Measurements from ENCODE around the gene CYB5R4.
"Not testable (repeated sequence)": the region's sequence is repeated elsewhere in the genome, so short reads cannot be mapped to it uniquely, and the experiment has no call there.

Gene CYB5R4

DNA sequence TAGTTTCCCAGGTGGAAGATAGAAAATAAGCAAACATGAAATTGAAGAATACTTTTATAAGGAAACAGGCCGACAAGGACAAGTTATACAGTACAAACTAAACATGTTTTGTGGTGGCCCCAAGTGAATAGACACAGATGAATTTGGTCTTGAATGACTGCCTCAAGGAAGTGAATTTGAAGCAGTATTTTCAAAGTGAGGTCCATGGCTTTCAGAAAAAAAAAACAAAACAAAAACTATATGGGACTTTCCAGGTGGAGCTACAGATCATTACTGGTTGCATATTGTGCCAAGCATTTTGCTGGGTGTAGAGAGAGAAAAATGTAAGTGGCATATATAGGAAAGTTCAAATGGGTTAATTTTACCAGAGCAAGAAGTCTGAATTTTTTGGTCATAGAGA, 68.8 kb downstream of the CYB5R4 start:
- TF ChIP-seq, protein P1, sequence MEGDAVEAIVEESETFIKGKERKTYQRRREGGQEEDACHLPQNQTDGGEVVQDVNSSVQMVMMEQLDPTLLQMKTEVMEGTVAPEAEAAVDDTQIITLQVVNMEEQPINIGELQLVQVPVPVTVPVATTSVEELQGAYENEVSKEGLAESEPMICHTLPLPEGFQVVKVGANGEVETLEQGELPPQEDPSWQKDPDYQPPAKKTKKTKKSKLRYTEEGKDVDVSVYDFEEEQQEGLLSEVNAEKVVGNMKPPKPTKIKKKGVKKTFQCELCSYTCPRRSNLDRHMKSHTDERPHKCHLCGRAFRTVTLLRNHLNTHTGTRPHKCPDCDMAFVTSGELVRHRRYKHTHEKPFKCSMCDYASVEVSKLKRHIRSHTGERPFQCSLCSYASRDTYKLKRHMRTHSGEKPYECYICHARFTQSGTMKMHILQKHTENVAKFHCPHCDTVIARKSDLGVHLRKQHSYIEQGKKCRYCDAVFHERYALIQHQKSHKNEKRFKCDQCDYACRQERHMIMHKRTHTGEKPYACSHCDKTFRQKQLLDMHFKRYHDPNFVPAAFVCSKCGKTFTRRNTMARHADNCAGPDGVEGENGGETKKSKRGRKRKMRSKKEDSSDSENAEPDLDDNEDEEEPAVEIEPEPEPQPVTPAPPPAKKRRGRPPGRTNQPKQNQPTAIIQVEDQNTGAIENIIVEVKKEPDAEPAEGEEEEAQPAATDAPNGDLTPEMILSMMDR (IDR thresholded peaks at IDR 0.05), result no peak
- H3K27ac ChIP-seq, result no peak overlapping the region
- DNase-seq (ENCODE audit: low spot score), result no peak

DNA sequence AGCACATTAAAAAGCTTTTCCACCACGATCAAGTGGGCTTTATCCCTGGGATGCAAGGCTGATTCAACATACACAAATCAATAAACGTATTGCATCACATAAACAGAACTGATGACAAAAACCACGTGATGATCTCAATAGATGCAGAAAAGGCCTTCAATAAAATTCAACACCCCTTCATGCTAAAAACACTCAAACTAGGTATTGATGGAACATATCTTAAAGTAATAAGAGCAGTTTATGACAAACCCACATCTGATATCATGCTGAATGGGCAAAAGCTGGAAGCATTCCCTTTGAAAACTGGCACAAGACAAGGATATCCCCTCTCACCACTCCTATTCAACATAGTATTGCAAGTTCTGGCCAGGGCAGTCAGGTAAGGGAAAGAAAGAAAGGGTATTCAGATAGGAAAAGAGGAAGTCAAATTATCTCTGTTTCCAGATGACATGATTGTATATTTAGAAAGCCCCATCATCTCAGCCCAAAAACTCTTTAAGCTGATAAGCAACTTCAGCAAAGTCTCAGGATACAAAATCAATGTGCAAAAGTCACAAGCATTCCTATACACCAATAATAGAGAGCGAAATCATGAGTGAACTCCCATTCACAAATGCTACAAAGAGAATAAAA, 86.8 kb downstream of the CYB5R4 start:
- not testable (repeated sequence) for DNase-seq (ENCODE audit: low spot score); H3K4me3 ChIP-seq; H3K27ac ChIP-seq

More for the DNA sequence above, 68.8 kb downstream of the CYB5R4 start:
- no peak overlapping the region for H3K4me3 ChIP-seq

DNA sequence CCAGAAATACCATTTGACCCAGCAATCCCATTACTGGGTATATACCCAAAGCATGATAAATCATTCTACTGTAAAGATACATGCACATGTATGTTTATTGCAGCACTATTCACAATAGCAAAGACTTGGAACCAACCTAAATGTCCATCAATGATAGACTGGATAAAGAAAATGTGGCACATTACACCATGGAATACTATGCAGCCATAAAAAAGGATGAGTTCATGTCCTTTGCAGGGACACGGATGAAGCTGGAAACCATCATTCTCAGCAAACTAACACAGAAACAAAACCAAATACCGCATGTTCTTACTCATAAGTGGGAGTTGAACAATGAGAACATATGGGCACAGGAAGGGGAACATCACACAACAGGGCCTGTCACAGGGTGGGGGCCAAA, 88.5 kb downstream of the CYB5R4 start:
- DNase-seq (ENCODE audit: low spot score); H3K27ac ChIP-seq; H3K4me3 ChIP-seq: not testable (repeated sequence)

- DNase-seq (ENCODE audit: low spot score), result no peak
- TF ChIP-seq, protein P1 (IDR thresholded peaks at IDR 0.05), result no peak
- H3K27ac ChIP-seq, result no peak overlapping the region
- H3K4me3 ChIP-seq, result no peak overlapping the region
Measured at GRCh38 chr6:83948851-83949250, 89.4 kb downstream of the CYB5R4 start.

DNA sequence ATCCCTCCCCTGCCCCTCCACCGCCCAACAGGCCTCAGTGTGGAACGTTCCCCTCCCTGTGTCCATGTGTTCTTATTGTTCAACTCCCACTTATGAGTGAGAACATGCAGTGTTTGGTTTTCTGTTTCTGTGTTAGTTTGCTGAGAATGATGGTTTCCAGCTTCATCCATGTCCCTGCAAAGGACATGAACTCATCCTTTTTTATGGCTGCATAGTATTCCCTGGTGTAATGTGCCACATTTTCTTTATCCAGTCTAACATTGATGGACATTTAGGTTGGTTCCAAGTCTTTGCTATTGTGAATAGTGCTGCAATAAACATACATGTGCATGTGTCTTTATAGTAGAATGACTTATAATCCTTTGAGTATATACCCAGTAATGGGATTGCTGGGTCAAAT, 91.9 kb downstream of the CYB5R4 start:
- H3K27ac ChIP-seq; DNase-seq (ENCODE audit: low spot score); H3K4me3 ChIP-seq: not testable (repeated sequence)

- H3K4me3 ChIP-seq, result no peak overlapping the region
- no peak overlapping the region for H3K27ac ChIP-seq
- TF ChIP-seq, protein P1 (IDR thresholded peaks at IDR 0.05), result no peak
- DNase-seq (ENCODE audit: low spot score), result no peak
Measured at GRCh38 chr6:83952830-83953229, 93.3 kb downstream of the CYB5R4 start.

DNA sequence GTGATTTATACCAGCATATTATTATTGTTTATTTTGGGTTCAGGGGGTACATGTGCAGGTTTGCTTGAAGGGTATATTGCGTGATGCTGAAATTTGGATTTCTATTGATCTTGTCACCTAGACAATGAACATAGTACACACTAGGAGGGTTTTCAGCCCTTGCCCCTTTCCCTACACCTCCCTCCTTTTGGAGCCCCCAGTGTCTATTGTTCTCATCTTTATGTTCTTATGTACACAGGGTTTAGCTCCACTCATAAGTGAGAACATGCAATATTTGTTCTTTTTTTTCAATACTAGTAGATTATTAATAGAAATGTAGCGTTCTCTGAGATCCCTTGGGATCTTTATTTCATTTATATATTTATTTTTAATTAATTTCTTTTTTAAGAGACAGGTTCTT, 94.9 kb downstream of the CYB5R4 start:
- TF ChIP-seq, protein P1 (IDR thresholded peaks at IDR 0.05), result no peak
- no peak overlapping the region for H3K4me3 ChIP-seq
- H3K27ac ChIP-seq, result no peak overlapping the region
- no peak for DNase-seq (ENCODE audit: low spot score)

DNA sequence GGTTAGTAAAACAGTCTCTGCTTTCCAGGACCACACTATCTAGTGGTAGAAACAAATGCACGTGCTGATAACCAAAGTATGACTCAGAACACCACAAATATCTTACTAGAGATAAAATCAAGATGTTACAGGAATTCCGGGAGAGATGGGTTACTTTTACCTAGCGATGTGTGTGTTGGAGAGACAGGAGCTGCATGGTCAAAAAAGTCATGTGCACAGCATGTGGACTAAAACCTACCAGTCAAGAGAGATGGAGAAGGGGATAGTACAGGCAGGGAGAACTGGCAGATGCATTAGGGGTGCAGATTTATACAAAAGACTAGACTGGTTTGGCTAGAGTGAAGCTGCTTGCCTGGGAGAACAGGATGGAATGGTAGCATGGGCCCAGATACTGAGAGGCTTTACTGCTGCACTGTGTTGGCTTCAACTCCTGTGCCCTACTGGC, 98.8 kb downstream of the CYB5R4 start:
- TF ChIP-seq, protein P1 (IDR thresholded peaks at IDR 0.05), result no peak

DNA sequence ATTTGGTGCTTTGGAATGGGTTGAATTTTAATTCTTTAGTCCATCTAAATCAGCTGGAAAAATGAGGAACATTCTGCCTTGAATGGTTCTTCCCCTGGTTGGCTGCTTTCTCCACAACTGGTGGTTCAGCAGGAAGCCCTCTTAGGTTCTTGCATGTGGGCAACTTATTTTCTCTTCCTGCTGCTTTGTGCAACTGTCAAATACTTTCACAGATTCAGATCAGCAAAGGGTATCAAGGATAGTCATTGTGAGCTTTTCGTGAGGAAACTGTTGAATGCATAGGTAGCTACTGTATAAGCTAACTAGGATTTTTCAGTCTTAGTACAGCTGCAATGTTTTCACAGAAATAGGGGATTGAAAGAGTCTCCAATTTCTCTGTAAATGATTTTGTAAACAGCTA, 101.2 kb downstream of the CYB5R4 start:
- TF ChIP-seq, protein P1 (IDR thresholded peaks at IDR 0.05), result no peak
- Histone ChIP-seq H3K4me3 (no peak overlapping the region), H3K27ac (no peak overlapping the region)
- DNase-seq (ENCODE audit: low spot score), result no peak

More for the DNA sequence above, 98.8 kb downstream of the CYB5R4 start:
- Histone ChIP-seq H3K27ac (no peak overlapping the region), H3K4me3 (no peak overlapping the region)
- DNase-seq (ENCODE audit: low spot score), result no peak

Data from coronary artery (tissue), 2 donors.